AG04450 (cell line): ENCODE measurements around the gene DHH. TPM values are rescaled to one million over a fixed set of nuclear protein-coding genes. Genes with fewer than 3 reads are reported as not detected.

ENCODE experiments used
- CTCF ChIA-PET: fragments of 300-600, 350-600 bp; formaldehyde crosslinking; extraction: SDS; loops from one replicate; lab custom pipeline; 2022; ENCODE audit warnings: antibody characterized with exemption, inconsistent platforms; lab: Charles Lee
- POLR2A ChIA-PET: fragments of 350-600 bp; formaldehyde crosslinking; extraction: SDS; loops from one replicate; lab custom pipeline; 2021; ENCODE audit warnings: antibody characterized with exemption, inconsistent platforms; lab: Yijun Ruan, JAX
- DNase-seq: peaks from one replicate; pipeline ENCODE4 v3.0.0-alpha.2; 2011; ENCODE audit warnings: low read depth, low spot score
- H3K27ac ChIP-seq: one replicate; pipeline ENCODE4 v1.5.1; 2012; ENCODE audit warnings: low read depth, low read length, control low read depth
- H3K27me3 ChIP-seq: one replicate; pipeline ENCODE4 v1.6.0; 2012; ENCODE audit warnings: low read length; ENCODE audit not compliant: control insufficient read depth, insufficient read depth
- H3K4me3 ChIP-seq: 2 replicates; pipeline ENCODE4 v1.5.1; 2011; ENCODE audit warnings: mild to moderate bottlenecking, low read depth, low read length, control low read depth
- H3K9me3 ChIP-seq: 2 replicates; pipeline ENCODE4 v1.5.1; 2012; ENCODE audit warnings: low read length; ENCODE audit not compliant: control insufficient read depth, insufficient read depth
- CTCF ChIP-seq: IDR thresholded peaks from 2 replicates; pipeline ENCODE4 v1.5.1; 2011; ENCODE audit warnings: low read depth, low read length, control low read depth, inconsistent platforms
- polyA plus RNA-seq: library from polyadenylated mRNA; depleted of rRNA; stranded (reverse); fragments of >200 nt; gene quantifications from 2 replicates; pipeline ENCODE4 v1.2.3, GENCODE V29; 2011; rRNA removed
- small RNA-seq: library from RNA; depleted of rRNA; stranded (forward); fragments of <200 nt; gene quantifications from one replicate; pipeline ENCODE3, GENCODE V24; 2012; ENCODE audit warnings: low read depth; ENCODE audit not compliant: insufficient read length

DHH gene
- polyA plus RNA-seq, 1 experiment: not detected

GRCh38 chr12:49037947-49038237, 56.7 kb downstream of the DHH start:
- H3K9me3 ChIP-seq: no peaks in the 10 kb centered on the region
- TF ChIP-seq CTCF: no peak
- CTCF ChIA-PET: no interaction called here
- H3K4me3 ChIP-seq: no peak overlapping the region
- POLR2A ChIA-PET: no interaction called here
- H3K27me3 ChIP-seq: no peaks in the 10 kb centered on the region
- DNase-seq: no peak
- no peak overlapping the region for H3K27ac ChIP-seq

GRCh38 chr12:49037111-49037946, 57.3 kb downstream of the DHH start:
- Histone ChIP-seq H3K27me3 (no peaks in the 10 kb centered on the region), H3K9me3 (no peaks in the 10 kb centered on the region), H3K27ac (no peak overlapping the region), H3K4me3 (no peak overlapping the region)
- no peak for TF ChIP-seq CTCF
- ChIA-PET CTCF (interaction anchor here (1.3 kb wide), 1 partner anchor 51 kb away, joined by 3 read pairs; no protein-coding TSS in a partner anchor), POLR2A (interaction anchor here (0.6 to 1.0 kb wide), 2 partner anchors 18 to 110 kb away, joined by 3 to 16 read pairs; no protein-coding TSS in a partner anchor)
- DNase-seq: no peak

Small RNA genes within 50 kb of the gene (small RNA-seq; reads per million reads assigned to genes)
- gene RF00019: not detected

Other genes starting within 250 kb of the DHH start
- 56.6 and 57.4 TPM in 2 replicates for gene DDX23, start 242.6 kb downstream of the DHH start, polyA plus RNA-seq
- gene RND1, start 228.9 kb downstream of the DHH start, polyA plus RNA-seq: 0.36 and 0.42 TPM in 2 replicates
- 85.9 and 99.2 TPM in 2 replicates for gene FKBP11, start 169.3 kb downstream of the DHH start, polyA plus RNA-seq
- gene ARF3, start 137.3 kb downstream of the DHH start, polyA plus RNA-seq: 260 TPM in 2 replicates
- 0.24 and 0.26 TPM in 2 replicates for gene WNT10B, start 123.1 kb downstream of the DHH start, polyA plus RNA-seq
- gene WNT1, start 116.5 kb downstream of the DHH start, polyA plus RNA-seq: not detected in 2 replicates
- gene DDN, start 95.4 kb downstream of the DHH start, polyA plus RNA-seq: 0.02 and 0.04 TPM in 2 replicates
- gene PRKAG1, start 76.0 kb downstream of the DHH start, polyA plus RNA-seq: 112 and 130 TPM in 2 replicates
- gene KMT2D, start 34.0 kb downstream of the DHH start, polyA plus RNA-seq: 8.9 and 11.2 TPM in 2 replicates
- gene RHEBL1, start 24.8 kb downstream of the DHH start, polyA plus RNA-seq: 0.31 and 0.51 TPM in 2 replicates
- 34.1 and 37.3 TPM in 2 replicates for gene LMBR1L, start 16.0 kb upstream of the DHH start, polyA plus RNA-seq
- 2,720 and 2,965 TPM in 2 replicates for gene TUBA1B, start 36.6 kb upstream of the DHH start, polyA plus RNA-seq
- gene TUBA1A, start 94.3 kb upstream of the DHH start, polyA plus RNA-seq: 1,918 and 2,457 TPM in 2 replicates
- gene TUBA1C, start 170.3 kb upstream of the DHH start, polyA plus RNA-seq: 947 and 1,207 TPM in 2 replicates
- gene PRPH, start 200.3 kb upstream of the DHH start, polyA plus RNA-seq: not detected in 2 replicates
- gene TROAP, start 228.5 kb upstream of the DHH start, polyA plus RNA-seq: 7.6 and 10.3 TPM in 2 replicates
- gene C1QL4, start 242.4 kb upstream of the DHH start, polyA plus RNA-seq: 0.06 TPM in 1 of 2 replicates, not detected in the other